HG03066 (cell line): Measurements from ENCODE around the gene TRMT44.
"Not testable (repeated sequence)": the region's sequence is repeated elsewhere in the genome, so short reads cannot be mapped to it uniquely, and the experiment has no call there.

Source experiments
- ATAC-seq: cut with Tn5 transposase; IDR thresholded peaks from one replicate; pipeline ENCODE4 v1.9.1; 2021; ENCODE audit warnings: low read depth; ENCODE audit not compliant: unreplicated experiment

The TRMT44 gene

GRCh38 chr4:8507196-8507570, 66.6 kb downstream of the TRMT44 start:
- ATAC-seq: no peak

DNA sequence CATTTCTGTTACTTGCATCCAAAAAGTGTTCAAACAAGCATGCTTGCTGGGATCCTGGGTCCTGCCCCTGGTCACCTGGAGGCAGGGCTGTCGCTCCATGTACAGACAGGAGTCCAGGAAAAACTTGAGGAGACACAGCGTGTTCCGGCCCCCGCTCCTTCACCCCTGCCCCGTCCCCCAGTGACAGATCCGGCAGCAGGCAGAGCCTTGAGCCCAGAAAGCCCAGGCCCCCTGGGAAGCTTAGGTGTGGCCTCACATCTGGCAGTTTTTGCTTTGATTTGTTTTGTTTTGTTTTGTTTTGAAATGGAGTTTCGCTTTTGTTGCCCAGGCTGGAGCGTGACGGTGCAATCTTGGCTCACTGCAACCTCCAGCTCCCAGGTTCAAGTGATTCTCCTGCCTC, 67.0 kb downstream of the TRMT44 start:
- no peak for ATAC-seq

- ATAC-seq: no peak
Measured at GRCh38 chr4:8508266-8508665, 67.7 kb downstream of the TRMT44 start.

- ATAC-seq: no peak
Measured at GRCh38 chr4:8508740-8509139, 68.2 kb downstream of the TRMT44 start.

GRCh38 chr4:8509311-8509950, 68.9 kb downstream of the TRMT44 start:
- no peak for ATAC-seq

DNA sequence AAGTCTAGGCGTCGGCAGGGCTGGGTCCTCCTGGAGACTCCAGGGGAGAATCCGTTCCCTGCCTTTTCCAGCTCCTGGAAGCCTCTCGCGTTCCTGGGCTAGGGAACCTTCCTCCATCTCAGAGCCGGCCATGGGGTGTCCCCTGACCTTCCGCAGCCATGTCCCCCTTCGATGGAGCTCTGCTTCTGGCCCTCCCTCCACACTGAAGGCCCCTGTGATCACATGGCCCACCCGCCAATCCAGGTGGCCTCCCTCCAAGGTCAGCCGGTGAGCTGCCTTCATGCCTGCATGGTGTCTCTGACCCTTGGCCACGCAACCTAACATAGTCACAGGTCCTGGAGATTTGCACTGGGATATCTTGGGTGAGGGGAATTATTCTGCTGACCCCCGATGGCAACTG, 69.6 kb downstream of the TRMT44 start:
- no peak for ATAC-seq

GRCh38 chr4:8510611-8511285, 70.2 kb downstream of the TRMT44 start:
- ATAC-seq: no peak

DNA sequence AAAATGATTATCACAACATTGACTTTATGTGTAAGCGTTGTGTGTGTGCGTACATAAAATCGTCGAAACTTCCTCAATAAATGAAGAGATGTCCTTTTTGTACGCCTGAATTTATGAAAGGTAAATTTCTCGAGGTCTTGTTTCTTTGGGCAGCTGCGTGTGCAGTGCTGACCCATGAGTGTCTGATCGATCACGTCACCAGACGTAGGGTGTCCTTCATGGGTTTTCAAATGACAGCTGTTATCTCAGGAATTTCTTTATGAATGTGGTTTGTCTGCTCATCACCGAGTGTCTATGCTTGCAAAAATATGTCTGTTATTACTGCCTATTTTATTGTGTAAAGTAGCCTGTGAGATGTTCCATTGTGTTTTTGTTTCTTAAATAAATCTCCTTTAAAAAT, 71.9 kb downstream of the TRMT44 start:
- no peak for ATAC-seq

- not testable (repeated sequence) for ATAC-seq
Measured at GRCh38 chr4:8513080-8513479, 72.5 kb downstream of the TRMT44 start.

- no peak for ATAC-seq
Measured at GRCh38 chr4:8513931-8514330, 73.4 kb downstream of the TRMT44 start.

DNA sequence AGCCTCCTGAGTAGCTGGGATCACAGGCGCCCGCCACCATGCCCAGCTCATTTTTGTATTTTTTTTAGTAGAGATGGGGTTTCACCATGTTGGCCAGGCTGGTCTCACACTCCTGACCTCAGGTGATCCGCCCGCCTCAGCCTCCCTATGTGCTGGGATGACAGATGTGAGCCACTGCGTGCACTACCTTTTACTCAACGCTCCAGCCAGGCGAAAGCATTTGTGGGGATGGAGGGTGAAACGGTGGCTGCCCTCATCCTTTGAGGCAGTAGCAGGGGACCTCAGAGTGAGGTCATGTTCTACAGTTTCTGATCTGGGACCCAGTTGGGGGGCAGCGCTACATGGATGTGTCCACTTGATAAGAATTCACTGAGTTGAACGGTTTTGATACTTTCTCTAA, 73.8 kb downstream of the TRMT44 start:
- no peak for ATAC-seq

GRCh38 chr4:8515316-8516060, 74.9 kb downstream of the TRMT44 start:
- no peak for ATAC-seq

- no peak for ATAC-seq
Measured at GRCh38 chr4:8516061-8516573, 75.5 kb downstream of the TRMT44 start.

GRCh38 chr4:8516996-8517550, 76.5 kb downstream of the TRMT44 start:
- no peak for ATAC-seq

DNA sequence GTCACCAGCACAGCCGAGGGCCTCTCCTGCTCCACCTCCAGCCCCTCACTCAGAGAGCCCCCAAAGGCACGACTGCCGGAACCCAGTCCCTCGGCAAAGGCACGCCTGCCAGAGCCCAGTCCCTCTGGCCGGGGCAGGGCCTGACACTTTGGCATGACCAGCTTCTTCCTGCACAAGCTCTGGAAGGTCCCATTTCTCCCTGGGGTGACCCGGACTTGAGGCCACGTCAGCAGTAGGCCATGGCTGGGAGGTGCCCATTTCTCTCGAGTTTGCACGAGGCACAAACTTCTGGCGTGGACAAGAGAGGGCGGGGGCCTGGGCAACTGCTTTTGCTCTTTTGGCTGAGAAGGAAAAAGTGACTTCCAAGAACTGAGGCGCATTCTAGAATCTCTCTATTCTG, 77.4 kb downstream of the TRMT44 start:
- ATAC-seq: no peak

GRCh38 chr4:8522160-8523120, 81.9 kb downstream of the TRMT44 start:
- no peak for ATAC-seq

DNA sequence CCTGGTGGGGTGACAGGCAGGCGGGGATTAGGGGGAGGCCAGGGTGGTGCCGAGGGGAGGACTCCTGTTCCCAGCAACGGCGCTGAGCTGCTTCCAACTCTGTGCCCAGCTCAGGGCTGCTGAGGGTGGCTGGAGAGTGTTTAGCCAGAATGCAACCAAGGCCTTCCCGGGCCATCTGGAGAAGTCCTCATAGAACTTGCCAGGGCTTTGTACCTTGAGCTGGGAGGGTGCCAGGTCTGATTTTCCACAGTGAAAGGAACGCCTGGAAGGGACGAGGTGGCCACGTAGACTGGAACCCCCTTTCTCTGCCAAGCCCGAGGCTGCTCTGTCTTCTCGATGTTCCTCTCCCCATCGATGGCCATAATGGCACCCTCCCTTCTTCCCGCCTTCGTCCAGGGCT, 82.6 kb downstream of the TRMT44 start:
- ATAC-seq: no peak

DNA sequence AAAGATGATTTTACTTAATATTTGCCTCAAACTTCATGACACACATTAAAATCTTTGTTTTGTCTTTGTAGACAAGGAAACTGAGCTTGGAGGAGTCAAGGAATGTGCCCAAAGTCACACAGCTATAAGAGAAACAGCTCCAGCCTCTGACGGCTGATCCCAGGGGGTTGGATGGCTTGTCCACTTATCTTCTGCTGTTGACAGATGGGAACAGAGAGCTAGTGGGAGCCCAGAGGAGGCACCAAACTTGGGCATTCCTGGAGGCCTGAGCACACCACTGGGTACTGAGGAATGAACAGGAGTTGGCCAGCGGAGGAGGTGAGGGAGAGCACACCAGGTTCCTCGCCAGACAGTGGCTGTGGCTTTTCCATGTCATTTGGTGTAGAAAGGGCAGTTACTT, 83.2 kb downstream of the TRMT44 start:
- ATAC-seq: no peak

GRCh38 chr4:8524595-8525382, 84.2 kb downstream of the TRMT44 start:
- ATAC-seq: no peak
